ENCODE measurements around the gene SERPINE2.

The SERPINE2 gene

GRCh38 chr2:223970343-223971128 is 68.5 kb downstream of the SERPINE2 start:
- TF ChIP-seq CTCF (IDR thresholded peaks at IDR 0.05; ENCODE audit: insufficient read depth, low read length, poor library complexity, severe bottlenecking), result peak; percentile 83
- TF ChIP-seq EZH2phosphoT487 (conservative IDR thresholded peaks at IDR 0.05; ENCODE audit: low read length), result no peak
- peaks cover under 1% of the 10 kb centered on the region; the same call in 1 of the 2 replicates for H3K79me2 ChIP-seq (ENCODE audit: insufficient read depth, low read length)
- H3K36me3 ChIP-seq (ENCODE audit: low read length), result peaks cover 13% of the 10 kb centered on the region; the same call in 1 of the 2 replicates
- H3K9me2 ChIP-seq (replicated peaks; ENCODE audit: insufficient read depth, low read length), result no peaks in the 10 kb centered on the region
- H4K20me1 ChIP-seq (ENCODE audit: low read depth, low read length), result no peaks in the 10 kb centered on the region
- H3K4me2 ChIP-seq (ENCODE audit: low read depth, low read length, poor library complexity, severe bottlenecking), result no peak overlapping the region
- H3K27ac ChIP-seq (ENCODE audit: low read depth, low read length), result no peak overlapping the region
- no peak overlapping the region for H2AFZ ChIP-seq (ENCODE audit: low read depth, low read length, severe bottlenecking)
- H3K9me3 ChIP-seq (ENCODE audit: insufficient read depth, low read length), result no peaks in the 10 kb centered on the region
- no peaks in the 10 kb centered on the region for H3K27me3 ChIP-seq (ENCODE audit: low read length)
- no peak overlapping the region for H3K9ac ChIP-seq (ENCODE audit: low read length)
- peaks cover 10% of the 10 kb centered on the region; the same call in 1 of the 2 replicates for H3F3A ChIP-seq (ENCODE audit: insufficient read depth)
- no peak overlapping the region for H3K4me3 ChIP-seq (ENCODE audit: insufficient read depth, low read length, poor library complexity, severe bottlenecking)

DNA sequence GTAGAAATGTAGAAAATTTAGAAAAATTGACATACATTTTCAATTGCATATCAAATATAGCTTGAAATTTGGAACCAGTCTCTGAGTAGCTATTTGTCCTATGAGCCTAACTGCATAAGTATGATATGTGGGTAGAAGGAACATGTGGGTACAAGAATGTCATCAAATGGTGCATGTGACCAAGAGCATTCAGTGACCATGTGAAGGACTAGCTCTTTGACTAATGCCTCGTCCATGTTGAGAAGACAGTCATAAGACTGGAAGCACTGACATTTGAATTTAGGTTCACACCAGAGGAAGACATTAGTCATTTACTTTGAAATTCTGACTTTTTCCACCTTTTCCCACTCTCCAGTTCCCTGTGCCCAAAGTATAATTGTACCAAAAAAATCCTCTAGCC is 69.2 kb downstream of the SERPINE2 start:
- Histone ChIP-seq H3K9ac (ENCODE audit: low read length) (no peak overlapping the region), H3K36me3 (ENCODE audit: low read length) (peaks cover 19% of the 10 kb centered on the region; the same call in 1 of the 2 replicates), H3K9me2 (replicated peaks; ENCODE audit: insufficient read depth, low read length) (no peaks in the 10 kb centered on the region), H3K27me3 (ENCODE audit: low read length) (no peaks in the 10 kb centered on the region), H3K27ac (ENCODE audit: low read depth, low read length) (no peak overlapping the region), H3K79me2 (ENCODE audit: insufficient read depth, low read length) (peaks cover 7% of the 10 kb centered on the region; the same call in 1 of the 2 replicates), H3K4me2 (ENCODE audit: low read depth, low read length, poor library complexity, severe bottlenecking) (no peak overlapping the region), H3F3A (ENCODE audit: insufficient read depth) (peaks cover 10% of the 10 kb centered on the region; the same call in 1 of the 2 replicates), H3K9me3 (ENCODE audit: insufficient read depth, low read length) (no peaks in the 10 kb centered on the region), H4K20me1 (ENCODE audit: low read depth, low read length) (no peaks in the 10 kb centered on the region), H2AFZ (ENCODE audit: low read depth, low read length, severe bottlenecking) (no peak overlapping the region), H3K4me3 (ENCODE audit: insufficient read depth, low read length, poor library complexity, severe bottlenecking) (no peak overlapping the region)
- TF ChIP-seq EZH2phosphoT487 (conservative IDR thresholded peaks at IDR 0.05; ENCODE audit: low read length), result no peak
- TF ChIP-seq CTCF (IDR thresholded peaks at IDR 0.05; ENCODE audit: insufficient read depth, low read length, poor library complexity, severe bottlenecking), result no peak

- H3K79me2 ChIP-seq (ENCODE audit: insufficient read depth, low read length), result peaks cover 7% of the 10 kb centered on the region; the same call in 1 of the 2 replicates
- peaks cover 24% of the 10 kb centered on the region; the same call in 1 of the 2 replicates for H3K36me3 ChIP-seq (ENCODE audit: low read length)
- H3K4me2 ChIP-seq (ENCODE audit: low read depth, low read length, poor library complexity, severe bottlenecking), result no peak overlapping the region
- peaks cover 10% of the 10 kb centered on the region; the same call in 1 of the 2 replicates for H3F3A ChIP-seq (ENCODE audit: insufficient read depth)
- H3K9ac ChIP-seq (ENCODE audit: low read length), result no peak overlapping the region
- no peak for TF ChIP-seq CTCF (IDR thresholded peaks at IDR 0.05; ENCODE audit: insufficient read depth, low read length, poor library complexity, severe bottlenecking)
- TF ChIP-seq EZH2phosphoT487 (conservative IDR thresholded peaks at IDR 0.05; ENCODE audit: low read length), result no peak
- no peaks in the 10 kb centered on the region for H3K27me3 ChIP-seq (ENCODE audit: low read length)
- H3K27ac ChIP-seq (ENCODE audit: low read depth, low read length), result no peak overlapping the region
- H2AFZ ChIP-seq (ENCODE audit: low read depth, low read length, severe bottlenecking), result no peak overlapping the region
- H3K9me3 ChIP-seq (ENCODE audit: insufficient read depth, low read length), result no peaks in the 10 kb centered on the region
- no peaks in the 10 kb centered on the region for H4K20me1 ChIP-seq (ENCODE audit: low read depth, low read length)
- no peaks in the 10 kb centered on the region for H3K9me2 ChIP-seq (replicated peaks; ENCODE audit: insufficient read depth, low read length)
- H3K4me3 ChIP-seq (ENCODE audit: insufficient read depth, low read length, poor library complexity, severe bottlenecking), result no peak overlapping the region
These were observed 69.8 kb downstream of the SERPINE2 start for GRCh38 chr2:223969315-223969714.

Data from SU-DHL-6 (cell line).